CD14-positive monocyte (primary cell): Measurements from ENCODE around the gene SH3BP4. TPM values are rescaled to one million over a fixed set of nuclear protein-coding genes. Genes with fewer than 3 reads are reported as not detected.

ENCODE experiments used
- DNase-seq, 3 donors: peaks; one replicate each; pipeline ENCODE4 v3.0.0-alpha.2; 2011 to 2022
- H2AFZ ChIP-seq: 2 replicates; pipeline ENCODE4 v1.6.0; 2012; ENCODE audit warnings: mild to moderate bottlenecking, low read depth, low read length, inconsistent platforms; ENCODE audit not compliant: insufficient read depth, poor library complexity, severe bottlenecking
- H3K27ac ChIP-seq, 2 donors: 1 replicate in 1 of 2; 2 replicates in 1 of 2; pipeline ENCODE4 v1.5.1; 2012 to 2013; ENCODE audit warnings: low read length in 2 of 2, control low read depth in 1 of 2, inconsistent platforms in 1 of 2, low read depth in 1 of 2, mild to moderate bottlenecking in 1 of 2
- H3K27me3 ChIP-seq, 2 donors: one replicate each; pipeline versions ENCODE4 v1.6.0 to v1.6.1; 2011 to 2013; ENCODE audit warnings: low read length in 2 of 2; ENCODE audit not compliant: control insufficient read depth in 2 of 2, insufficient read depth in 2 of 2
- H3K36me3 ChIP-seq, 2 donors: replicated peaks in 1 of 2; 1 replicate in 1 of 2; 2 replicates in 1 of 2; pipeline versions ENCODE4 v1.5.1 to v1.6.1; 2012 to 2013; ENCODE audit warnings: low read length in 2 of 2, control low read depth in 1 of 2, inconsistent platforms in 1 of 2, mild to moderate bottlenecking in 1 of 2; ENCODE audit not compliant: insufficient read depth in 2 of 2, control insufficient read depth in 1 of 2
- H3K4me1 ChIP-seq, 2 donors: 1 replicate in 1 of 2; 2 replicates in 1 of 2; pipeline versions ENCODE4 v1.5.1 to v1.6.1; 2012 to 2013; ENCODE audit warnings: low read length in 2 of 2, control low read depth in 1 of 2, inconsistent platforms in 1 of 2, mild to moderate bottlenecking in 1 of 2, moderate library complexity in 1 of 2; ENCODE audit not compliant: insufficient read depth in 2 of 2, control insufficient read depth in 1 of 2
- H3K4me2 ChIP-seq: replicated peaks from 2 replicates; pipeline ENCODE3; 2012; ENCODE audit warnings: low read length, moderate library complexity, mild to moderate bottlenecking; ENCODE audit not compliant: poor library complexity, severe bottlenecking; ENCODE audit errors: extremely low read depth
- H3K4me3 ChIP-seq, 3 experiments: fragments of 200-600 bp in 1 of 3; sonication (generic) in 1 of 3; replicated peaks in 1 of 3; 1 replicate in 2 of 3; 2 replicates in 1 of 3; pipeline ENCODE4 v1.5.1; 2011 to 2013; ENCODE audit warnings: low read length in 3 of 3, mild to moderate bottlenecking in 3 of 3, control low read depth in 2 of 3, low read depth in 2 of 3, inconsistent platforms in 1 of 3, moderate library complexity in 1 of 3
- H3K79me2 ChIP-seq: 2 replicates; pipeline ENCODE4 v1.6.0; 2012; ENCODE audit warnings: mild to moderate bottlenecking, control low read depth, inconsistent platforms, low read length, moderate library complexity; ENCODE audit not compliant: insufficient read depth
- H3K9ac ChIP-seq: 2 replicates; pipeline ENCODE4 v1.6.0; 2017; ENCODE audit warnings: low read length, mild to moderate bottlenecking; ENCODE audit not compliant: insufficient read depth, poor library complexity, severe bottlenecking
- H3K9me3 ChIP-seq, 2 donors: replicated peaks in 1 of 2; 1 replicate in 1 of 2; 2 replicates in 1 of 2; pipeline versions ENCODE4 v1.5.1 to v1.6.1; 2012 to 2013; ENCODE audit warnings: low read length in 2 of 2, control low read depth in 1 of 2; ENCODE audit not compliant: control insufficient read depth in 1 of 2, insufficient read depth in 1 of 2
- H4K20me1 ChIP-seq: 2 replicates; pipeline ENCODE4 v1.6.0; 2012; ENCODE audit warnings: mild to moderate bottlenecking, low read length, control low read depth, moderate library complexity; ENCODE audit not compliant: insufficient read depth
- H3K27ac Mint-ChIP-seq, 7 donors: one replicate each; pipeline ENCODE4 v1.8.0; 2020; ENCODE audit warnings: mild to moderate bottlenecking in 7 of 7, mixed read lengths in 7 of 7, moderate library complexity in 6 of 7, inconsistent platforms in 2 of 7
- H3K27me3 Mint-ChIP-seq, 3 donors: one replicate each; pipeline ENCODE4 v1.8.0; 2021 to 2022; ENCODE audit warnings: low read depth in 3 of 3, mild to moderate bottlenecking in 3 of 3, mixed read lengths in 3 of 3, moderate library complexity in 3 of 3, inconsistent platforms in 1 of 3
- H3K36me3 Mint-ChIP-seq, 2 donors: one replicate each; pipeline ENCODE4 v1.8.0; 2020; ENCODE audit warnings: mixed read lengths in 2 of 2, inconsistent platforms in 1 of 2, mild to moderate bottlenecking in 1 of 2
- H3K4me1 Mint-ChIP-seq: one replicate; pipeline ENCODE4 v1.8.0; 2020; ENCODE audit warnings: mild to moderate bottlenecking, mixed read lengths
- H3K4me3 Mint-ChIP-seq, 2 donors: one replicate each; pipeline ENCODE4 v1.8.0; 2020; ENCODE audit warnings: mild to moderate bottlenecking in 2 of 2, mixed read lengths in 2 of 2, moderate library complexity in 1 of 2
- H3K9me3 Mint-ChIP-seq, 7 donors: one replicate each; pipeline ENCODE4 v1.8.0; 2020 to 2022; ENCODE audit warnings: mixed read lengths in 7 of 7, mild to moderate bottlenecking in 6 of 7, moderate library complexity in 6 of 7, inconsistent platforms in 2 of 7
- WGBS: methylation state at CpG from one replicate; pipeline ENCODE4 v1.1.5; 2013; ENCODE audit warnings: missing lambda C conversion rate; ENCODE audit not compliant: insufficient coverage; 5-methylcytosine and 5-hydroxymethylcytosine counted together
- intact Hi-C, 2 donors: fragments of 100-400 bp; cut with micrococcal nuclease; formaldehyde crosslinking; loops; one replicate each; pipeline versions ENCODE4 v1.15.0 to v1.15.1; 2023
- polyA plus RNA-seq, 3 donors: library from polyadenylated mRNA; depleted of rRNA in 1 of 3; unstranded in 2 of 3; stranded (reverse) in 1 of 3; fragments of 300-500 nt in 2 of 3; fragments of >200 nt in 1 of 3; fragmentation: Illumina TruSeq in 2 of 3; gene quantifications; 1 replicate in 2 of 3; 2 replicates in 1 of 3; pipeline ENCODE4 v1.2.3, GENCODE V29; 2012 to 2021
- TF ChIP-seq, protein P1 (sequence below): fragments of 200-600 bp; IDR thresholded peaks from one replicate; pipeline ENCODE4 v1.8.0; 2022; ENCODE audit warnings: antibody characterized with exemption, mild to moderate bottlenecking

Gene SH3BP4
- polyA plus RNA-seq, 3 donors, result 0.66 to 1.6 (median 1.3) TPM

DNA sequence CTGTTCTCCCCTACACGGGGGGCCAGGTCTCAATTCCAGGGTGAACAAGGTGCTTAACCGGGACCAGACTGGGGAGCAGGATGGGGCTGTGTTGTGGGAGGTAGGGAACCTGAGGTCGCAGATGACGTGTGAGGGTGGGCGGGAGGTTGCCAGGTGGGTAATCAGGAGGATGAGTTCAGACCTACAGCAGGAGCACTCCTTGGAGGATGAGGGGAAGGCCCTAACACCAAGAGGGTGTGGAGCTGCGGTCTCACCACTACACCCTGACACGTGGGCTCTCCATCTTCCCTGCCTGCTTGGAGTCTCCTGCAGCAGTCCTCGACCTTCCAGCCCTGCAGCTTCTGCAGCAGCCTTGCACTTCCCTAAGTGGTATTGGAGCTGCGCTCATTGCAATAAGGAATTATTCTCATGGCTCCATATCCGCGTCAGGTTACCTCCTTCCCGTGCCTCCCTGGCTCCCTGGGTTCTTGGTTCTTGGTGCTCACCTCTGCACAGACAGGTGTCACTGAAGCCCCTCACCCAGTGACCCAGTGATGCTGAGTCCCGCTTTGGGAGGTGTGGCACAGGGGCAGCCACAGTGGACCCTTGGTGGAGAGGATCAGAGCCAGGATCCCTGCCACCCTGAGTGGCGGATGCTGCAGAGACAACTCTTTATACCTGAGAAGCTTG lies 15.5 kb downstream of the SH3BP4 start:
- Histone ChIP-seq H3K4me3 (no peak overlapping the region), H3K27ac (no peak overlapping the region), H3K27me3 (no peaks in the 10 kb centered on the region), H3K9ac (no peak overlapping the region), H3K4me2 (no peak overlapping the region), H2AFZ (no peak overlapping the region), H3K36me3 (no peaks in the 10 kb centered on the region), H3K79me2 (no peaks in the 10 kb centered on the region), H4K20me1 (no peaks in the 10 kb centered on the region), H3K9me3 (no peaks in the 10 kb centered on the region), H3K4me1 (peaks cover 3 to 4% of the 10 kb centered on the region in 2 donors)
- Mint-ChIP-seq H3K4me1 (peaks cover 8% of the 10 kb centered on the region), H3K9me3 (peaks cover 0 to 4% (median 0%) of the 10 kb centered on the region in 7 donors), H3K27ac (no peak overlapping the region), H3K27me3 (peaks cover 4 to 12% (median 5%) of the 10 kb centered on the region in 3 donors), H3K4me3 (no peak overlapping the region), H3K36me3 (no peaks in the 10 kb centered on the region)
- WGBS, result 94% methylated on average over 12 of the region's 14 CpGs
- intact Hi-C loops, result no loop called here
- no peak for DNase-seq
- TF ChIP-seq, protein P1, sequence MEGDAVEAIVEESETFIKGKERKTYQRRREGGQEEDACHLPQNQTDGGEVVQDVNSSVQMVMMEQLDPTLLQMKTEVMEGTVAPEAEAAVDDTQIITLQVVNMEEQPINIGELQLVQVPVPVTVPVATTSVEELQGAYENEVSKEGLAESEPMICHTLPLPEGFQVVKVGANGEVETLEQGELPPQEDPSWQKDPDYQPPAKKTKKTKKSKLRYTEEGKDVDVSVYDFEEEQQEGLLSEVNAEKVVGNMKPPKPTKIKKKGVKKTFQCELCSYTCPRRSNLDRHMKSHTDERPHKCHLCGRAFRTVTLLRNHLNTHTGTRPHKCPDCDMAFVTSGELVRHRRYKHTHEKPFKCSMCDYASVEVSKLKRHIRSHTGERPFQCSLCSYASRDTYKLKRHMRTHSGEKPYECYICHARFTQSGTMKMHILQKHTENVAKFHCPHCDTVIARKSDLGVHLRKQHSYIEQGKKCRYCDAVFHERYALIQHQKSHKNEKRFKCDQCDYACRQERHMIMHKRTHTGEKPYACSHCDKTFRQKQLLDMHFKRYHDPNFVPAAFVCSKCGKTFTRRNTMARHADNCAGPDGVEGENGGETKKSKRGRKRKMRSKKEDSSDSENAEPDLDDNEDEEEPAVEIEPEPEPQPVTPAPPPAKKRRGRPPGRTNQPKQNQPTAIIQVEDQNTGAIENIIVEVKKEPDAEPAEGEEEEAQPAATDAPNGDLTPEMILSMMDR, result no peak

DNA sequence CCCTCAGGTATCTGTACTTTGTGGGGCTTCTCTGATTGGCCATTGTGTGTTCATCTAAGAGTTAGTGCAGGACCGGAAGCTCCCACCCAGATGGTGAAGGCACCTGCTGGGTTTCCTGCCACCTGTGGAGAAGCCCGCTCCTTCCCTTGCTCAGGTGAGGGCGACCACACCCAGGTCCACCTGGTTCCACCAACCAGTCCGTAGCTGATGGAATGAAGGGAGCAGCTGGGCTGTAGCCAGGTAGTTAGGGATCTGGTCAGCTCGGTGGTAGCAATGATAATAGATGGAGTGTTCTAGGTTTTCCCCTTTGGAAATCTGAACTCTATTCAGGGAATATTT lies 16.0 kb downstream of the SH3BP4 start:
- no peak overlapping the region for H3K27ac ChIP-seq
- no peaks in the 10 kb centered on the region for H3K9me3 ChIP-seq
- peaks cover 8% of the 10 kb centered on the region for H3K4me1 Mint-ChIP-seq
- no peak overlapping the region for H3K9ac ChIP-seq
- no peaks in the 10 kb centered on the region for H3K79me2 ChIP-seq
- WGBS, result 89% methylated on average over 3 of the region's 5 CpGs
- H3K4me1 ChIP-seq, result peaks cover 3 to 4% of the 10 kb centered on the region in 2 donors
- intact Hi-C loops, result no loop called here
- no peak overlapping the region for H3K4me2 ChIP-seq
- TF ChIP-seq, protein P1, result no peak
- no peaks in the 10 kb centered on the region for H3K27me3 ChIP-seq
- no peak overlapping the region for H2AFZ ChIP-seq
- no peaks in the 10 kb centered on the region for H3K36me3 ChIP-seq
- H3K4me3 ChIP-seq, result no peak overlapping the region
- H3K27ac Mint-ChIP-seq, result no peak overlapping the region
- peaks cover 4 to 12% (median 5%) of the 10 kb centered on the region in 3 donors for H3K27me3 Mint-ChIP-seq
- no peaks in the 10 kb centered on the region for H4K20me1 ChIP-seq
- H3K9me3 Mint-ChIP-seq, result peaks cover 0 to 4% (median 0%) of the 10 kb centered on the region in 7 donors
- H3K4me3 Mint-ChIP-seq, result no peak overlapping the region
- no peak for DNase-seq
- H3K36me3 Mint-ChIP-seq, result no peaks in the 10 kb centered on the region
